HG02763 (cell line): ENCODE results near the gene AQP12B.

Experiments used
- ATAC-seq: cut with Tn5 transposase; IDR thresholded peaks from one replicate; pipeline ENCODE4 v1.9.1; 2021; ENCODE audit warnings: mild to moderate bottlenecking, moderate library complexity; ENCODE audit not compliant: unreplicated experiment

The AQP12B gene

GRCh38 chr2:240718896-240719490 is 36.3 kb upstream of the AQP12B start:
- ATAC-seq: no peak

GRCh38 chr2:240717681-240718581 is 35.2 kb upstream of the AQP12B start:
- no peak for ATAC-seq

GRCh38 chr2:240717181-240717641 is 34.5 kb upstream of the AQP12B start:
- ATAC-seq: no peak

DNA sequence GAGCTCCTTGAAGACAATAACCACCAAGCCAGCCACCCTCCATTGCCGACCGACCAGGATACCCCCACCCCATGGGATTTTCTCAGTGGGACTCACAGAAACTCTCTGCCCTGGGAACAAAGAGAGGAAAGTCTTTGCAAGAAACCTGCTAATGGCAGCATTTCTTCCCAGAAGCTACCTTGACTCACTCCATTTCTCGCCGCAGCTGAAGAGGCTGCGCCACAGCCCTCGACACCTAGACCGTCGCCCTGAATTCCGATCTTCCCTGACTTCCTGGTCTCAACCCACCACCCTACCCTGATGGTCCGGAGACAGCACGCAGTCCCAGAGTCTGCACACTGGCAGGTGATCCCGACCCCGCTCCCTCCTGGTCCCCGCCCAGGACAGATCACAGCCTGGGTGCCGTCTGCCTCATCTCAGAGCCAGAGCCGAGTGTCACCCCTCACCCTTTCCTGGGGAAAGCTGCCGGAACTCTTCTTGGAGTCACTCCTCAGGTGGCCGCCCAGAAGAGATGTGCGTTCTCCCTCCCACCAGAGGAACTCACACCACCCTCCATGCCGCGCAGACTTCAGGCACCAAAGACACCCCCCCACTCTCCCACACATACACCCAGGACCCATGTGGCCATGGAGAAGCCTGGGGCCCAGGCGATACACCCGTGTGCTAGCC is 33.6 kb upstream of the AQP12B start:
- no peak for ATAC-seq

- no peak for ATAC-seq
Measured at GRCh38 chr2:240714747-240715725, 32.4 kb upstream of the AQP12B start.

- no peak for ATAC-seq
Measured at GRCh38 chr2:240713928-240714746, 31.5 kb upstream of the AQP12B start.

GRCh38 chr2:240713071-240713927 is 30.6 kb upstream of the AQP12B start:
- ATAC-seq: no peak

- ATAC-seq: no peak
Measured at GRCh38 chr2:240712121-240712520, 29.4 kb upstream of the AQP12B start.

DNA sequence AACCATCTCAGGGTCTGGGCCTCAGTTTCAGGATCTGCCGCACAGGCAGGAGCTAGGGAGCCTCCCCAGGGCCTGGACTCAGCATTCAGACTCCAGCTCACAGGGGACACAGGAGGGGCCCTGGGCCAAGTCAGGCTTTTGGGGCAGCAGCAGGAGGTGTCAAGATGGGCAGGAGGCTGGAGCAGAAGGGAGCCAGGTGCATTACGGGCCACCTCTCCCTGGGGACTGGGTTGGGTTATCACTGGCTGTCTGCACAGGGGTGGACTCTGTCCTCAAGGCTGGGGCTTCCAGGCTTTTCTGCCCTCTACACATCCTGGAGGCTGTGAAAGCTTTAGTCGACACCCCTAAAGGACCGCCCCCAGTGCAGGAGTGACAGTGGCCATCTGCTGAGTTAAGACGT is 29.0 kb upstream of the AQP12B start:
- no peak for ATAC-seq

- ATAC-seq: no peak
Measured at GRCh38 chr2:240711296-240711695, 28.6 kb upstream of the AQP12B start.

GRCh38 chr2:240708457-240708856 is 25.8 kb upstream of the AQP12B start:
- no peak for ATAC-seq

GRCh38 chr2:240707821-240708220 is 25.1 kb upstream of the AQP12B start:
- ATAC-seq: no peak

DNA sequence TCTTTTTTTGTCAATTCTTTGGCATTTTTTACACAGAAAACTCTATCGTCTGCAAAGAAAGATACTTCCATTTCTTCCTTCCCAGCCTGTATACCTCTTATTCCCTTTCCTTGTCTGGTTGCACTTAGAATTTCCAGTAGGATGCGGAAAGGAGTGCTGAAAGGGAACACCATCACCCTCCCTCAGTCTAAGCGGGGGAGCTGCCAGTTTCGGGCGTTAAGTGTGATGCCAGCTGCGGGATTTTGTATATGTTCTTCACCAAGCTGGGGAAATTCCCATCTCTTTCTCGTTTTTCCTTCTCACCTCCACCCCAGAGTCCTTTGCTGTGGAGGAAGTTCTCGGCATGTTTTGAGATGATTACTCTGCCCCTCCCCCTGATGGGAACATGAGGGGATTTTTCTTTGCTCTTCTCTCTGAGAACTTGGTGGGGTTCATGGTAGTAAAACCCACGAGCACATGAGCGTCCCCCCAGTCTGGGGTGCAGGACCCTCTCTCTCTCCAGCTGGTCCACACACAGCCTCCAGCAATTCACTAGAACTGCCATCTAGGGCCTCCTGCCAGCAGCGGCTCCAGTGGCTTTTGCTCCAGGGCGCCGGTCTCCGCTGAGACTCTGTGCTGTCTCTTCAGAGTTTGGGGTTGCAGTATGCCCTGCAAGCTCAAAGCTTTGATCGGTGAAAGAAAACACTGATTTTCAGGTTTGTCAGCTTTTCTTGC is 24.5 kb upstream of the AQP12B start:
- ATAC-seq: no peak

DNA sequence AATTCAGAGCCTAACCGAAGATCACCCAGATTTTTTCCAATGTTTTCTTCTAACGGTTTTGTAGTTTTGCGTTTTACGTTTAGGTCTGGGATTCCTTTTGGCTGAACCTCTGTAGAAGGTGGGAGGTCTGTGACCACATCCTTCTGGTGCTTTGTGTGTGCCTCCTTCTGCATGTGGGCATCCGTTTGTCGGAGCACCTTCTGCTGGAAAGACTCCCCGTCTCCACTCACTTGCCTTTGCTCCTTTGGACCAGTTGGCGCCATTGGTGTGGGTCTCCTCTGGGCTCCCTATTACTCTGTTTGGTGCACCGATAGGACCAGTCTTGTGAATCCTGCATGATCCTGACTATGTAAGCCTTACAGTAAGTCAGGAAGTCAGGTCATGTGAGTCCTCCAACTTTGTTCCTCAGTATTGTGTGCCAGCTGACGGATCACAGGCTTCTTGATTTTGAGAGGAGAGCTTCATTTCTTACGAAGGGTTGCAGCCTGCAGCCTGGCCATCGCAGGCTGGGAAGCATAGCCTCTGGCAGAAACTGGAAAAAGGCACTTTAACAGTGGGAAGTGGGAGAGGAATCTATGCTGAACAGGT is 22.6 kb upstream of the AQP12B start:
- no peak for ATAC-seq

GRCh38 chr2:240704651-240705050 is 22.0 kb upstream of the AQP12B start:
- no peak for ATAC-seq

DNA sequence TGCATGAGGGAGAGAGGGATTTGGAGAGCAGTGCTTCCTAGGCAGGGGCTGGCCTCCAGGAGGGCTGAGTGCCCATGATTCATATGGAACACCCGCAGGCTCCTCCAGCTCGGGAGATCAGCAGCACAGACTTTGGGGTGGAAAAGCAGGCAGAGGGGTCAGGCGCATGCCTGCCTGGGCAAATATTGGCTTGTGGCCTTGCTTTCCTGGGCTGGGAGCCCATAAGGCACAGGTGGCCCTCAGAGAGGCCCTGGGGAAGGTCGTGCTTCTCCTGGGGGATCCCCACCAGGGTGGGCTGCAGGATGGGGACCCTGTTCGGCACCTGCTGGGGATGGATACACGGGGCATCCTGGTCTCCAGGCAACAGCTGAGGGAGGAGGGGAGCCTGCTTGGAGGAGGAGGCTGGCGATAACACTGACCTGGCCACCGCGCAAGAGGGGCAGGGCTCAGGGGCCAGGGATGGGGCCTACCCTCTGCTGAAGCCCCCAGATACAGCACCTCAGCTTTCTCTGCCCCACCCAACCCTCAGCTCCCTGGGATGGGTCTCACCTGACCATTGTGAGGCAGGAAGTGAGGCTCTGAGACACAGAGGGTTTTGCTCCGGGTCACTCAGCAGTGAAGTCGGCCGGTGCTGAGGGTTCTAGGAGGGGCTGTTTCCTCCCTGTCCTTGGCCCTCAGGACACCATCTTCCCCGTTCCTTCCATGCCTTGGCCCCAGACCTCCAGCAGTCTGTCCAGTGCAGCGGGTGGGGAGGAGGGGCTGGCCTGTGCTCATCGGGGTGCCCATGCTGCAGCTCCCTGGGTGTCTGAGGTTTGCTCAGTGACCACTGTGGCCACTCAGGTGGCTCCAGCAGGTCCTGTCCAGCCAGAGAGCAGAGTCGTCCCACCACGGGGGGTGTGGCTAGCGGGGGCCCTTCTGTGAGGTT is 21.0 kb upstream of the AQP12B start:
- no peak for ATAC-seq

- ATAC-seq: no peak
Measured at GRCh38 chr2:240702640-240703011, 19.9 kb upstream of the AQP12B start.
